ENCODE data around the gene GP1BB. TPM values are rescaled to one million over a fixed set of nuclear protein-coding genes. Genes with fewer than 3 reads are reported as not detected.

Gene GP1BB
- total and polyA plus RNA-seq, 2 of the 13 experiments (the other 11 are each of a cell fraction or from before 2014, with no cell fraction given), result not detected

DNA sequence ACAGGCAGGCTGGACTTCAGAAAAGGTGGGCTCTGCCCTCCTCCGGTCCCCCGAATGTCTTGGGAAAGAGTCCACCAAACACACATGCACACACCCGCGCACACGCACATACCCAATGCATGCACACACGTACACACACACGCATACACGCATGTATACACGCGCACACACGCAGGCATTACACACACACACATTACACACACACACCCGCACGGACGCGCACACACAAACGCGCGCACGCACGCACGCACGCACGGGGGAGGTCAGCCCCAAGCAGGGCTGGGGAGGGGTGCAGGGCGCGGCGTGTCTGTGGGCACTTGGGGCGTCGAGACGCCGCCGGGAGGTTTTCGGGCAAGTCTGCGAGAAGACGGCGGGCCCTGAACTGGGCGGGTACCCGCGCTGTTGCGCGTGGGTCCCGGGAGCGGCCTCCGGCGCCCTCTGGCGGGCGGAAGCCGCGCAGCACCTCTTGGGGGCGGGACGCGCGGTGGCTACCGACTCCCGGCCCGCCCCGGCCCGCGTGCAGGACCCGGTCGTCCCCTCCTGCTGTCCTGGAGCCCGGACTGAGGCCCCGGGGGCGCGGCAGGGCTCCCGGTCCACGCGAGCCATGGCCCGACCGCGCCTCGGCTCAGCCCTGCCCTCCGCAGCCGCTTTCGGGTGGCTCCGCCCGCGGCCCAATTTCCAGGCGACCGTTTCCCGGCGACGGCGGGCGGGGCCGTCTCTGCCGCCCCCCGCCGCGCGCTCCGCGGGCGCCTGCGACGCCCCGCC, 5.5 kb upstream of the GP1BB start (continued):
- TF ChIP-seq ZNF124 (CRISPR knock-in tag; IDR thresholded peaks at IDR 0.05), result no peak
- TF ChIP-seq KDM5B (CRISPR knock-in tag; IDR thresholded peaks at IDR 0.05; ENCODE audit: borderline replicate concordance), result no peak
- peak; percentile 92 for TF ChIP-seq RAD21 (CRISPR knock-in tag; IDR thresholded peaks at IDR 0.05)
- TF ChIP-seq, protein P1, sequence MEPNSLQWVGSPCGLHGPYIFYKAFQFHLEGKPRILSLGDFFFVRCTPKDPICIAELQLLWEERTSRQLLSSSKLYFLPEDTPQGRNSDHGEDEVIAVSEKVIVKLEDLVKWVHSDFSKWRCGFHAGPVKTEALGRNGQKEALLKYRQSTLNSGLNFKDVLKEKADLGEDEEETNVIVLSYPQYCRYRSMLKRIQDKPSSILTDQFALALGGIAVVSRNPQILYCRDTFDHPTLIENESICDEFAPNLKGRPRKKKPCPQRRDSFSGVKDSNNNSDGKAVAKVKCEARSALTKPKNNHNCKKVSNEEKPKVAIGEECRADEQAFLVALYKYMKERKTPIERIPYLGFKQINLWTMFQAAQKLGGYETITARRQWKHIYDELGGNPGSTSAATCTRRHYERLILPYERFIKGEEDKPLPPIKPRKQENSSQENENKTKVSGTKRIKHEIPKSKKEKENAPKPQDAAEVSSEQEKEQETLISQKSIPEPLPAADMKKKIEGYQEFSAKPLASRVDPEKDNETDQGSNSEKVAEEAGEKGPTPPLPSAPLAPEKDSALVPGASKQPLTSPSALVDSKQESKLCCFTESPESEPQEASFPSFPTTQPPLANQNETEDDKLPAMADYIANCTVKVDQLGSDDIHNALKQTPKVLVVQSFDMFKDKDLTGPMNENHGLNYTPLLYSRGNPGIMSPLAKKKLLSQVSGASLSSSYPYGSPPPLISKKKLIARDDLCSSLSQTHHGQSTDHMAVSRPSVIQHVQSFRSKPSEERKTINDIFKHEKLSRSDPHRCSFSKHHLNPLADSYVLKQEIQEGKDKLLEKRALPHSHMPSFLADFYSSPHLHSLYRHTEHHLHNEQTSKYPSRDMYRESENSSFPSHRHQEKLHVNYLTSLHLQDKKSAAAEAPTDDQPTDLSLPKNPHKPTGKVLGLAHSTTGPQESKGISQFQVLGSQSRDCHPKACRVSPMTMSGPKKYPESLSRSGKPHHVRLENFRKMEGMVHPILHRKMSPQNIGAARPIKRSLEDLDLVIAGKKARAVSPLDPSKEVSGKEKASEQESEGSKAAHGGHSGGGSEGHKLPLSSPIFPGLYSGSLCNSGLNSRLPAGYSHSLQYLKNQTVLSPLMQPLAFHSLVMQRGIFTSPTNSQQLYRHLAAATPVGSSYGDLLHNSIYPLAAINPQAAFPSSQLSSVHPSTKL (CRISPR knock-in tag; IDR thresholded peaks at IDR 0.05), result no peak
- TF ChIP-seq, protein P2, sequence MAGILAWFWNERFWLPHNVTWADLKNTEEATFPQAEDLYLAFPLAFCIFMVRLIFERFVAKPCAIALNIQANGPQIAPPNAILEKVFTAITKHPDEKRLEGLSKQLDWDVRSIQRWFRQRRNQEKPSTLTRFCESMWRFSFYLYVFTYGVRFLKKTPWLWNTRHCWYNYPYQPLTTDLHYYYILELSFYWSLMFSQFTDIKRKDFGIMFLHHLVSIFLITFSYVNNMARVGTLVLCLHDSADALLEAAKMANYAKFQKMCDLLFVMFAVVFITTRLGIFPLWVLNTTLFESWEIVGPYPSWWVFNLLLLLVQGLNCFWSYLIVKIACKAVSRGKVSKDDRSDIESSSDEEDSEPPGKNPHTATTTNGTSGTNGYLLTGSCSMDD (CRISPR knock-in tag; IDR thresholded peaks at IDR 0.05), result no peak
- TF ChIP-seq ZNF782 (CRISPR knock-in tag; IDR thresholded peaks at IDR 0.05; ENCODE audit: borderline replicate concordance), result no peak
- TF ChIP-seq SIX4 (CRISPR knock-in tag; IDR thresholded peaks at IDR 0.05), result no peak
- TF ChIP-seq YY1 (IDR thresholded peaks at IDR 0.05; ENCODE audit: insufficient read depth, insufficient replicate concordance, low read depth, low read length), result peak; percentile 39
- peak; percentile 72; the same call in 1 of the 2 replicates for TF ChIP-seq ZNF777 (CRISPR knock-in tag; IDR thresholded peaks at IDR 0.05)
- no peak for TF ChIP-seq THYN1 (CRISPR knock-in tag; IDR thresholded peaks at IDR 0.05; ENCODE audit: borderline replicate concordance, low read depth)
- TF ChIP-seq ZNF75D (CRISPR knock-in tag; IDR thresholded peaks at IDR 0.05; ENCODE audit: borderline replicate concordance), result no peak
- no peak for TF ChIP-seq ARNT2 (CRISPR knock-in tag; IDR thresholded peaks at IDR 0.05; ENCODE audit: low read depth)
- no peak for TF ChIP-seq REL (CRISPR knock-in tag; conservative IDR thresholded peaks at IDR 0.05)
- no peak for TF ChIP-seq GTF3A (CRISPR knock-in tag; conservative IDR thresholded peaks at IDR 0.05)
- TF ChIP-seq ISL2 (CRISPR knock-in tag; IDR thresholded peaks at IDR 0.05), result no peak
- TF ChIP-seq NFKBIZ (CRISPR knock-in tag; IDR thresholded peaks at IDR 0.05), result no peak
- no peak for TF ChIP-seq KLF16 (CRISPR knock-in tag; IDR thresholded peaks at IDR 0.05)
- TF ChIP-seq MTA3 (CRISPR knock-in tag; IDR thresholded peaks at IDR 0.05), result no peak
- TF ChIP-seq, protein P3, sequence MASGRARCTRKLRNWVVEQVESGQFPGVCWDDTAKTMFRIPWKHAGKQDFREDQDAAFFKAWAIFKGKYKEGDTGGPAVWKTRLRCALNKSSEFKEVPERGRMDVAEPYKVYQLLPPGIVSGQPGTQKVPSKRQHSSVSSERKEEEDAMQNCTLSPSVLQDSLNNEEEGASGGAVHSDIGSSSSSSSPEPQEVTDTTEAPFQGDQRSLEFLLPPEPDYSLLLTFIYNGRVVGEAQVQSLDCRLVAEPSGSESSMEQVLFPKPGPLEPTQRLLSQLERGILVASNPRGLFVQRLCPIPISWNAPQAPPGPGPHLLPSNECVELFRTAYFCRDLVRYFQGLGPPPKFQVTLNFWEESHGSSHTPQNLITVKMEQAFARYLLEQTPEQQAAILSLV (CRISPR knock-in tag; IDR thresholded peaks at IDR 0.05; ENCODE audit: borderline replicate concordance), result no peak
- peak; percentile 17; the same call in 1 of the 2 replicates for TF ChIP-seq HOXA3 (CRISPR knock-in tag; IDR thresholded peaks at IDR 0.05)
- TF ChIP-seq XRCC5 (optimal IDR thresholded peaks at IDR 0.05; ENCODE audit: low read length), result peak; percentile 43
- TF ChIP-seq, protein P4, sequence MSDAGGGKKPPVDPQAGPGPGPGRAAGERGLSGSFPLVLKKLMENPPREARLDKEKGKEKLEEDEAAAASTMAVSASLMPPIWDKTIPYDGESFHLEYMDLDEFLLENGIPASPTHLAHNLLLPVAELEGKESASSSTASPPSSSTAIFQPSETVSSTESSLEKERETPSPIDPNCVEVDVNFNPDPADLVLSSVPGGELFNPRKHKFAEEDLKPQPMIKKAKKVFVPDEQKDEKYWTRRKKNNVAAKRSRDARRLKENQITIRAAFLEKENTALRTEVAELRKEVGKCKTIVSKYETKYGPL (CRISPR knock-in tag; IDR thresholded peaks at IDR 0.05), result no peak
- peak; percentile 53 for TF ChIP-seq IKZF4 (CRISPR knock-in tag; IDR thresholded peaks at IDR 0.05; ENCODE audit: borderline replicate concordance, low read depth, not compliant biosample characterization)

All from HepG2 (cell line).